Retinal pigment epithelial cell (primary cell): ENCODE results near the gene C10orf67.

Experiments used
- DNase-seq: peaks from one replicate; pipeline ENCODE4 v3.0.0-alpha.2; 2010; ENCODE audit warnings: low read depth
- H3K4me3 ChIP-seq: 2 replicates; pipeline ENCODE4 v1.5.1; 2011; ENCODE audit warnings: mild to moderate bottlenecking, low read length, control low read depth, moderate library complexity
- TF ChIP-seq, protein P1 (sequence below): conservative IDR thresholded peaks from 2 replicates; pipeline ENCODE4 v1.5.1; 2011; ENCODE audit warnings: low read depth, low read length, control low read depth, inconsistent platforms

C10orf67 gene

DNA sequence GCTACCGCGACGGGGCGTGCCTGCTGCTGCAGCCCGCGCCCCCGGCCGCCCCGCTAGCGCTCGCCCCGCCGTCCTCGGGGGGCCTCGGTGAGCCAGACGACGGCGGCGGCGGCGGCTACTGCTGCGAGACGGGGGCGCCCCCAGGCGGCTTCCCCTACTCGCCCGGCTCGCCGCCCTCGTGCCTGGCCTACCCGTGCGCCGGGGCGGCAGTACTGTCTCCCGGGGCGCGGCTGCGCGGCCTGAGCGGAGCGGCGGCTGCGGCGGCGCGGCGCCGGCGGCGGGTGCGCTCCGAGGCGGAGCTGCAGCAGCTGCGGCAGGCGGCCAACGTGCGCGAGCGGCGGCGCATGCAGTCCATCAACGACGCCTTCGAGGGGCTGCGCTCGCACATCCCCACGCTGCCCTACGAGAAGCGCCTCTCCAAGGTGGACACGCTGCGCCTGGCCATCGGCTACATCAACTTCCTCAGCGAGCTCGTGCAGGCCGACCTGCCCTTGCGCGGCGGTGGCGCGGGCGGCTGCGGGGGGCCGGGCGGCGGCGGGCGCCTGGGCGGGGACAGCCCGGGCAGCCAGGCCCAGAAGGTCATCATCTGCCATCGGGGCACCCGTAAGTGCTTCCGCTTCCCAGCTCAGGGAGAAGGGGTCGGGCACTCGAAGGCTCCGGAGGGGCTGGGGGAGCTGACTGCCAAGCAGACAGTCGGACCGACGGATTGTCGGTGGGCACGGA lies 151.7 kb downstream of the C10orf67 start:
- H3K4me3 ChIP-seq, result no peak overlapping the region
- TF ChIP-seq, protein P1, sequence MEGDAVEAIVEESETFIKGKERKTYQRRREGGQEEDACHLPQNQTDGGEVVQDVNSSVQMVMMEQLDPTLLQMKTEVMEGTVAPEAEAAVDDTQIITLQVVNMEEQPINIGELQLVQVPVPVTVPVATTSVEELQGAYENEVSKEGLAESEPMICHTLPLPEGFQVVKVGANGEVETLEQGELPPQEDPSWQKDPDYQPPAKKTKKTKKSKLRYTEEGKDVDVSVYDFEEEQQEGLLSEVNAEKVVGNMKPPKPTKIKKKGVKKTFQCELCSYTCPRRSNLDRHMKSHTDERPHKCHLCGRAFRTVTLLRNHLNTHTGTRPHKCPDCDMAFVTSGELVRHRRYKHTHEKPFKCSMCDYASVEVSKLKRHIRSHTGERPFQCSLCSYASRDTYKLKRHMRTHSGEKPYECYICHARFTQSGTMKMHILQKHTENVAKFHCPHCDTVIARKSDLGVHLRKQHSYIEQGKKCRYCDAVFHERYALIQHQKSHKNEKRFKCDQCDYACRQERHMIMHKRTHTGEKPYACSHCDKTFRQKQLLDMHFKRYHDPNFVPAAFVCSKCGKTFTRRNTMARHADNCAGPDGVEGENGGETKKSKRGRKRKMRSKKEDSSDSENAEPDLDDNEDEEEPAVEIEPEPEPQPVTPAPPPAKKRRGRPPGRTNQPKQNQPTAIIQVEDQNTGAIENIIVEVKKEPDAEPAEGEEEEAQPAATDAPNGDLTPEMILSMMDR, result no peak
- DNase-seq, result no peak

DNA sequence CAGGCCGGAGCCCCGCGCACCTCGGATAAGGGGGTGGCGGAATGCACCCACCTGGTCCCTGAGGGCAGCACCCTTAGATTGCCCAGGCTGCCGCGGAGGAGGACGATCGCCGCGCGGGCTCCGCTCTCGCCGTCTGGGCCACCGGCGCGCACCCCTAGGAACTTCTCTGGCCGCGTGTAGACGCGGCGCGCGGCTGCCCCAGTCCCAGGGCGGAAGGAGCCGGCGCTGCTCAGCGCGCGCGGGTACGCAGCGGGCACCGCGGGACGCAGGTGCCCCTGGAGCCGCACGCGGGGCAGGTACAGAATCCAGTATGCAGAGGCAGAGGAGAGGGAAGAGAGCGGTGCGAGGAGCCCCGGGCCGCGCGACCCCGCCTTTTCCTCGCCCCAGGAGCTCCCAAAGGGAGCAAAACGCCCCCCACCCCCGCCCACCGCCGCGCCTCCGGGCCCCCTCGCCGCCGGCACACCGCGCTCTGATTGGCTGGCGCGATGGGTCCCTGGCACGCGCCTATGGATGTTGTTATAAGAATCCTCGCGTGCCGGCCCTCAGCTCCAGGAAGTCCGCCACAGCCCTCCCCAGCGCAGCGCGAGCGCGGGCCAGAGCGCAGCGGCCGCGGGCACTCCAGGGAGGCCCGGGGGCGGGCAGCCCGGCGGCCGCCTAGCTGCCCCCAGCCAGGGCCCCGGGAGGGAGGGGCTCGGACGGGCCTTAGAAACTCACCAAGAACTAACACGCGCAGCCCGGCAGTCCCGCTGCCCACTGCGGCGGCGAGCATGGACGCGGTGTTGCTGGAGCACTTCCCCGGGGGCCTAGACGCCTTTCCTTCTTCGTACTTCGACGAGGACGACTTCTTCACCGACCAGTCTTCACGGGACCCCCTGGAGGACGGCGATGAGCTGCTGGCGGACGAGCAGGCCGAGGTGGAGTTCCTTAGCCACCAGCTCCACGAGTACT lies 152.6 kb downstream of the C10orf67 start, which contains the start of gene PTF1A:
Gene PTF1A, plus strand, starts transcription at position 549 of the 948 bp plus-strand sequence. Its CDS starts 219 bp downstream, at position 768.
- DNase-seq, result no peak
- H3K4me3 ChIP-seq, result no peak within 1 kb of the TSS
- TF ChIP-seq, protein P1, result no peak

DNA sequence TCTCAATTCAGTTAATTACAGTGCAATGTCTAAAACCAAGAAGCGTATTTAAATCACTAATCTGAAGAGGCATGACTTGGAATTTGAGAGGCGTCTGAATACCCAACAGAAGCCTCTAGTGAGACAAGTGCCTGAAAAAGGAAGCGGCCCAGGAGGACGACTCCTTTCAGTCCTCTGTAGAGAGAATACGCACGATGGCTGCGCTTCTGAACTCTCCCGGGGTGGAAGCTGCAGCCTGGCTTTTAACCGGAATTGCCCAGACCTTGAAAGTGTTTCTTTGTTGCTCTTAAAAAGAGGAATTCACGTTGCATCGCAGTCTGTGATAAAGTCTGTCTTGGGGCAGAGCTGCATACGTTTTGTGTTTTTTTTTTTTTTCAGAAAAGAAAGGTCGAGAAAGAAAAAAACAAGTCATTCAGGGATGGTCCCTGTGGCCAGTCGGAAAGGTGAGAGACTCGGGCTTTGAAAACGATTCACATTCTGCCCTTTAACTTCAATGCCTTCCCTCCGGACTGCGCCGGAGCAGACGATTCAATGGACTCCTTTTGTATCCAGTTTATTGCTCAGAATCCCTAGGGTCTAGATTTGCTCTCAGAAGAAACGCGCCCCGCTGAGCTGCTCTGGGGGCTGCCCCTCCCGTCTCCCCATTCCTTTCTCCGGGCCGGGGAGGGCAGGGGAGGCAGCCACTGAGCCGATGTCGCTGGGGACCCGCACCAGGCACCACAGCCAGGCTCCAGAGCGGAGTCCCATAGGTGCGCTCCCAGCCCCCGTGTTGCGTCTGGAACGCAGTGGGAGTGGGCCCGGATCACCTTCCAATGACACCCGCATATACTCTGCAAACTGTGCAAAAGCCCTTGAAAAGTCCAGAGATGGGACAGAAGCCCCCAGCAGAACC lies 153.5 kb downstream of the C10orf67 start:
- TF ChIP-seq, protein P1, result no peak
- no peak for DNase-seq
- no peak overlapping the region for H3K4me3 ChIP-seq

DNA sequence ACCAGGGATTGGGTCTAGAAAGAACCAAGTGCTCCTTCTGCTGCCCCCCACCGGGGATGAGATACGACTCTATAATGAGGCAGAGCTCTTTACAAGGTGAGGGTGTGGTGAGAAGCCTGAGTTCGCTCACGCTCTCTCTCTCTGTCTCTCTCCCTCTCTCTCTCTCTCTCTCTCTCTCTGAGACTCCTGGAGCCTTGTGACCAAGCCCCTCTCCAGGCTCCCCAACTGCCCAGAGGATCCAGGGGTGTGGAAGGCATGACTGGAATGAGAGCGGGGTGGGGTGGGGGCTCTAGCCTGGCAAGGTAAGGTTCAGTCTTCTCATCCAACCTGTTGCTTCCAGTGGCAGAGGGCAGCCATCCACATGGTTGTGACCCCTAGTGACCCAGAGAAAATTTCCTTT lies 155.6 kb downstream of the C10orf67 start:
- H3K4me3 ChIP-seq, result no peak overlapping the region
- no peak for DNase-seq
- TF ChIP-seq, protein P1, result no peak

DNA sequence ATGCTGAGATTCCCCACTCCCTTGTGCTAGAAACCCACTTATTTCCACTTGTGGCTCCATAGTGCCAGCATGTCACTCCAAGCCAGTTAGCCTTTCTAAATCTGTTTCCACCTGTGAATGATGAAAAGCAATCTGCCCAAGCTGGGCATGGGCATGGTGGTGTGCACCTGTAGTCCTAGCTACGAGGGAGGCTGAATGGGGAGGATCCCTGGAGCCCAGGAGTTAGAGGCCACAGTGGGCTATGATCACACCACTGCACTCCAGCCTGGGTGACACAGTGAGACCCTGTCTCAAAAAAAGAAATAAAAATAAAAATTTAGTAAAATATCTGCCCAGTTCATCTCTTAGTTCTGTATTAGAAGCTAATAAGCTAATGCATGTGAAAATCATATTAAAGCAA lies 157.4 kb downstream of the C10orf67 start:
- TF ChIP-seq, protein P1, result no peak
- DNase-seq, result no peak
- H3K4me3 ChIP-seq, result no peak overlapping the region

DNA sequence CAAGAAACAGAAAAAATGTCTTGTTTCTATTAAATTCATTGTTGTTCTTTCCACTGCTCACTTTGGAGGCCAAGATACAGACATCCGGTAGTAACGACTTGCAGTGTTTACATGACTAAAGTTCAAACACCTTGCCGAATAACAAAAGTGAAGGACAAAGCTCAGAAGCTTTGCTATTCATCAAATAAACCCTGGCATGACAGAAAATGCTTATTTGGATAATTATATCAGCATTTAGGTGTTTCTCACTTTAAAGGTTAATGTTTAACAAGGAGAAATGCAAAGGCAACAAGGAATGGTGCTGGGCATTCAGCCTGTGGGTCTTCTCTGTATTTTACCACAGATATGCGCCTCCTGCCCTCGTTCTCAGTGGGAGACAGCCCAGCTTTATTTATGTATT lies 157.9 kb downstream of the C10orf67 start:
- no peak overlapping the region for H3K4me3 ChIP-seq
- TF ChIP-seq, protein P1, result no peak
- DNase-seq, result no peak
